ENCODE results near the gene NEK8.

NEK8 gene

GRCh38 chr17:28702752-28703150 lies 25.8 kb upstream of the NEK8 start:
- Histone ChIP-seq H3K9me3 (ENCODE audit: low read length) (no peaks in the 10 kb centered on the region), H3K79me2 (ENCODE audit: insufficient read depth, low read length) (no peaks in the 10 kb centered on the region), H2AFZ (ENCODE audit: low read length) (no peak overlapping the region), H3K27ac (ENCODE audit: low read depth, low read length, poor library complexity, severe bottlenecking) (no peak overlapping the region), H3K27me3 (ENCODE audit: insufficient read depth, low read length) (no peaks in the 10 kb centered on the region), H3K4me3 (ENCODE audit: low read depth, low read length, poor library complexity, severe bottlenecking) (no peak overlapping the region), H3K9ac (ENCODE audit: low read length) (no peak overlapping the region), H3K36me3 (ENCODE audit: insufficient read depth, low read length) (peaks cover 59% of the 10 kb centered on the region), H3K4me2 (ENCODE audit: low read length) (no peak overlapping the region), H3K9me2 (ENCODE audit: low read depth, low read length) (no peaks in the 10 kb centered on the region), H4K20me1 (ENCODE audit: insufficient read depth, low read length) (no peaks in the 10 kb centered on the region), H3K4me1 (ENCODE audit: insufficient read depth, low read length, severe bottlenecking) (no peaks in the 10 kb centered on the region), H3F3A (ENCODE audit: insufficient read depth, low read length) (no peaks in the 10 kb centered on the region)
- no peak for TF ChIP-seq CTCF (IDR thresholded peaks at IDR 0.05; ENCODE audit: low read length)
- TF ChIP-seq EZH2 (IDR thresholded peaks at IDR 0.05; ENCODE audit: borderline replicate concordance, low read length), result no peak

- H3K4me3 ChIP-seq (ENCODE audit: low read depth, low read length, poor library complexity, severe bottlenecking), result no peak overlapping the region
- H3K4me2 ChIP-seq (ENCODE audit: low read length), result no peak overlapping the region
- no peak overlapping the region for H2AFZ ChIP-seq (ENCODE audit: low read length)
- H3F3A ChIP-seq (ENCODE audit: insufficient read depth, low read length), result no peaks in the 10 kb centered on the region
- H3K79me2 ChIP-seq (ENCODE audit: insufficient read depth, low read length), result no peaks in the 10 kb centered on the region
- H3K9me3 ChIP-seq (ENCODE audit: low read length), result no peaks in the 10 kb centered on the region
- no peaks in the 10 kb centered on the region for H3K9me2 ChIP-seq (ENCODE audit: low read depth, low read length)
- no peak overlapping the region for H3K9ac ChIP-seq (ENCODE audit: low read length)
- H3K27ac ChIP-seq (ENCODE audit: low read depth, low read length, poor library complexity, severe bottlenecking), result no peak overlapping the region
- H3K36me3 ChIP-seq (ENCODE audit: insufficient read depth, low read length), result peaks cover 49% of the 10 kb centered on the region
- no peaks in the 10 kb centered on the region for H4K20me1 ChIP-seq (ENCODE audit: insufficient read depth, low read length)
- no peak for TF ChIP-seq EZH2 (IDR thresholded peaks at IDR 0.05; ENCODE audit: borderline replicate concordance, low read length)
- H3K27me3 ChIP-seq (ENCODE audit: insufficient read depth, low read length), result no peaks in the 10 kb centered on the region
- no peaks in the 10 kb centered on the region for H3K4me1 ChIP-seq (ENCODE audit: insufficient read depth, low read length, severe bottlenecking)
These were observed 24.9 kb upstream of the NEK8 start for GRCh38 chr17:28703552-28704218.

- H3K4me2 ChIP-seq (ENCODE audit: low read length), result no peak overlapping the region
- no peak for TF ChIP-seq CTCF (IDR thresholded peaks at IDR 0.05; ENCODE audit: low read length)
- TF ChIP-seq EZH2 (IDR thresholded peaks at IDR 0.05; ENCODE audit: borderline replicate concordance, low read length), result no peak
These were observed 24.2 kb upstream of the NEK8 start for GRCh38 chr17:28704219-28704858.

More at GRCh38 chr17:28704219-28704858, 24.2 kb upstream of the NEK8 start:
- no peak overlapping the region for H2AFZ ChIP-seq (ENCODE audit: low read length)
- no peak overlapping the region for H3K9ac ChIP-seq (ENCODE audit: low read length)
- no peak overlapping the region for H3K27ac ChIP-seq (ENCODE audit: low read depth, low read length, poor library complexity, severe bottlenecking)
- no peaks in the 10 kb centered on the region for H4K20me1 ChIP-seq (ENCODE audit: insufficient read depth, low read length)
- no peaks in the 10 kb centered on the region for H3K4me1 ChIP-seq (ENCODE audit: insufficient read depth, low read length, severe bottlenecking)
- peaks cover 43% of the 10 kb centered on the region for H3K36me3 ChIP-seq (ENCODE audit: insufficient read depth, low read length)
- H3K4me3 ChIP-seq (ENCODE audit: low read depth, low read length, poor library complexity, severe bottlenecking), result no peak overlapping the region
- no peaks in the 10 kb centered on the region for H3K9me3 ChIP-seq (ENCODE audit: low read length)
- no peaks in the 10 kb centered on the region for H3F3A ChIP-seq (ENCODE audit: insufficient read depth, low read length)
- H3K79me2 ChIP-seq (ENCODE audit: insufficient read depth, low read length), result no peaks in the 10 kb centered on the region
- H3K27me3 ChIP-seq (ENCODE audit: insufficient read depth, low read length), result no peaks in the 10 kb centered on the region
- H3K9me2 ChIP-seq (ENCODE audit: low read depth, low read length), result no peaks in the 10 kb centered on the region

Data from OCI-LY1 (cell line).